Measurements from ENCODE around the gene IL3RA. TPM values are rescaled to one million over a fixed set of nuclear protein-coding genes. Genes with fewer than 3 reads are reported as not detected.

Gene IL3RA
- total RNA-seq, 1 experiment from 2014 or later, result 0.26 TPM

DNA sequence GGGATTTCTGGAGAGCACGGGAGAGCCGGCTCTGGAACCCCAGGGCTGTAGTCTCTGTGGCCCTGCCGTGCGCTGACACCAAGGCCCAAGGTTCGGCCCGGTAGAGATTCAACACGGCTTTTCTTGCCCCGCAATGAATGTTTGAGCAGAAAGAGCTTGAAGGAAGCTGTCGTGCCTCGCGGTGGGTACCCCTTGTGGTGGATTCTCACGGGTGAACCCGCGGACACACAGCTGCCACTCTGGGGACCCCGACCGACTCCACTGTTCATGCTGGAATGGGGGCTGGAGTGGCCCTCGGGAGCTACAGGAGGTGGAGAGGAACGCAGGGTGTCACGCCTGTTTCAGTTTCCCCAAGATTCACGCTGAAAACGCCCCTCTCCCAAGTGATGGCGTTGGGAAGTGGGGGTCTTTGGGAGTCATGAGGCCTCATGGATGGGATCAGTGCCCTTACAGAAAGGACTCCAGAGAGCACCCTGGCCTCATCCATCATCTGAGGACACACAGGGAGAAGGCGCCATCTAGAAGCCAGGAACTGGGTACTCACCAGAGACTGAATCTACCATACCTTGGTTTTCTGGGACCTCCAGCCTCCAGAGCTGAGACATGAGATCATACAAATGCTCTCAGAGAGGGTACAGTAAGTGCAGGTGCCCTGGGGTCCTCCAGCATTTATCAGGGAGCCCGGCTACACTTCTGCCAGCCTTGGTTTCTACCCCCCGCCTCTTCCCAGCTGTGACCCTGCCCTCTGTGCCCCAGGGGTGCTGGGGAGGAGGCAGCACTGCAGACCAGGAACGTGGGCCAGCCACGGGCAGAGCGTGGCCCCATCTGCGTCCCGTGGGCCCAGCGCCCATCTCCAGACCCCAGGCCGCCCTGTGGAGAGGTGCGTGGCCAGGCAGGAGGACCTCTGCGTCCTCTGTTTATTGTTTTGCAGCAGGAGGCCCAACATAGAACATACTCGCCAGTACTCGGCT lies 49.0 kb downstream of the IL3RA start:
- peaks cover 64% of the 10 kb centered on the region for H3K36me3 Mint-ChIP-seq
- DNase-seq (ENCODE audit: low spot score) (peak; percentile 9), ATAC-seq (no peak)
- TF ChIP-seq, protein P1, sequence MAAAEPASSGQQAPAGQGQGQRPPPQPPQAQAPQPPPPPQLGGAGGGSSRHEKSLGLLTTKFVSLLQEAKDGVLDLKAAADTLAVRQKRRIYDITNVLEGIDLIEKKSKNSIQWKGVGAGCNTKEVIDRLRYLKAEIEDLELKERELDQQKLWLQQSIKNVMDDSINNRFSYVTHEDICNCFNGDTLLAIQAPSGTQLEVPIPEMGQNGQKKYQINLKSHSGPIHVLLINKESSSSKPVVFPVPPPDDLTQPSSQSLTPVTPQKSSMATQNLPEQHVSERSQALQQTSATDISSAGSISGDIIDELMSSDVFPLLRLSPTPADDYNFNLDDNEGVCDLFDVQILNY (CRISPR knock-in tag; IDR thresholded peaks at IDR 0.05), result no peak
- TF ChIP-seq, protein P2, sequence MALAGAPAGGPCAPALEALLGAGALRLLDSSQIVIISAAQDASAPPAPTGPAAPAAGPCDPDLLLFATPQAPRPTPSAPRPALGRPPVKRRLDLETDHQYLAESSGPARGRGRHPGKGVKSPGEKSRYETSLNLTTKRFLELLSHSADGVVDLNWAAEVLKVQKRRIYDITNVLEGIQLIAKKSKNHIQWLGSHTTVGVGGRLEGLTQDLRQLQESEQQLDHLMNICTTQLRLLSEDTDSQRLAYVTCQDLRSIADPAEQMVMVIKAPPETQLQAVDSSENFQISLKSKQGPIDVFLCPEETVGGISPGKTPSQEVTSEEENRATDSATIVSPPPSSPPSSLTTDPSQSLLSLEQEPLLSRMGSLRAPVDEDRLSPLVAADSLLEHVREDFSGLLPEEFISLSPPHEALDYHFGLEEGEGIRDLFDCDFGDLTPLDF (CRISPR knock-in tag; IDR thresholded peaks at IDR 0.05), result no peak
- TF ChIP-seq USF2 (CRISPR knock-in tag; IDR thresholded peaks at IDR 0.05) (no peak), SMAD4 (CRISPR knock-in tag; IDR thresholded peaks at IDR 0.05) (no peak)
- POLR2A ChIA-PET, result no interaction called here
- H3K4me3 Mint-ChIP-seq, result no peak overlapping the region
- H3K9me3 Mint-ChIP-seq, result no peaks in the 10 kb centered on the region
- peaks cover 27% of the 10 kb centered on the region for H3K4me1 Mint-ChIP-seq
- CTCF ChIA-PET, result no interaction called here
- no peaks in the 10 kb centered on the region for H3K27me3 Mint-ChIP-seq (ENCODE audit: low read depth)
- no peak overlapping the region for H3K27ac Mint-ChIP-seq

- Mint-ChIP-seq H3K4me3 (no peak overlapping the region; the same call in 1 of the 2 replicates), H3K4me1 (peaks cover 34% of the 10 kb centered on the region), H3K9me3 (no peaks in the 10 kb centered on the region), H3K27ac (no peak overlapping the region), H3K27me3 (ENCODE audit: low read depth) (no peaks in the 10 kb centered on the region), H3K36me3 (peaks cover 73% of the 10 kb centered on the region)
- DNase-seq (ENCODE audit: low spot score) (peak; percentile 9), ATAC-seq (no peak)
- CTCF ChIA-PET, result no interaction called here
- POLR2A ChIA-PET, result no interaction called here
- TF ChIP-seq CREM (CRISPR knock-in tag; IDR thresholded peaks at IDR 0.05) (no peak), IRF2 (CRISPR knock-in tag; IDR thresholded peaks at IDR 0.05; ENCODE audit: borderline replicate concordance, low read depth) (no peak), TP53 (CRISPR knock-in tag; IDR thresholded peaks at IDR 0.05) (no peak), ZNF138 (CRISPR knock-in tag; conservative IDR thresholded peaks at IDR 0.05) (no peak)
- TF ChIP-seq, protein P3, sequence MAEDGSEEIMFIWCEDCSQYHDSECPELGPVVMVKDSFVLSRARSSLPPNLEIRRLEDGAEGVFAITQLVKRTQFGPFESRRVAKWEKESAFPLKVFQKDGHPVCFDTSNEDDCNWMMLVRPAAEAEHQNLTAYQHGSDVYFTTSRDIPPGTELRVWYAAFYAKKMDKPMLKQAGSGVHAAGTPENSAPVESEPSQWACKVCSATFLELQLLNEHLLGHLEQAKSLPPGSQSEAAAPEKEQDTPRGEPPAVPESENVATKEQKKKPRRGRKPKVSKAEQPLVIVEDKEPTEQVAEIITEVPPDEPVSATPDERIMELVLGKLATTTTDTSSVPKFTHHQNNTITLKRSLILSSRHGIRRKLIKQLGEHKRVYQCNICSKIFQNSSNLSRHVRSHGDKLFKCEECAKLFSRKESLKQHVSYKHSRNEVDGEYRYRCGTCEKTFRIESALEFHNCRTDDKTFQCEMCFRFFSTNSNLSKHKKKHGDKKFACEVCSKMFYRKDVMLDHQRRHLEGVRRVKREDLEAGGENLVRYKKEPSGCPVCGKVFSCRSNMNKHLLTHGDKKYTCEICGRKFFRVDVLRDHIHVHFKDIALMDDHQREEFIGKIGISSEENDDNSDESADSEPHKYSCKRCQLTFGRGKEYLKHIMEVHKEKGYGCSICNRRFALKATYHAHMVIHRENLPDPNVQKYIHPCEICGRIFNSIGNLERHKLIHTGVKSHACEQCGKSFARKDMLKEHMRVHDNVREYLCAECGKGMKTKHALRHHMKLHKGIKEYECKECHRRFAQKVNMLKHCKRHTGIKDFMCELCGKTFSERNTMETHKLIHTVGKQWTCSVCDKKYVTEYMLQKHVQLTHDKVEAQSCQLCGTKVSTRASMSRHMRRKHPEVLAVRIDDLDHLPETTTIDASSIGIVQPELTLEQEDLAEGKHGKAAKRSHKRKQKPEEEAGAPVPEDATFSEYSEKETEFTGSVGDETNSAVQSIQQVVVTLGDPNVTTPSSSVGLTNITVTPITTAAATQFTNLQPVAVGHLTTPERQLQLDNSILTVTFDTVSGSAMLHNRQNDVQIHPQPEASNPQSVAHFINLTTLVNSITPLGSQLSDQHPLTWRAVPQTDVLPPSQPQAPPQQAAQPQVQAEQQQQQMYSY (CRISPR knock-in tag; IDR thresholded peaks at IDR 0.05), result no peak
- TF ChIP-seq, protein P4, sequence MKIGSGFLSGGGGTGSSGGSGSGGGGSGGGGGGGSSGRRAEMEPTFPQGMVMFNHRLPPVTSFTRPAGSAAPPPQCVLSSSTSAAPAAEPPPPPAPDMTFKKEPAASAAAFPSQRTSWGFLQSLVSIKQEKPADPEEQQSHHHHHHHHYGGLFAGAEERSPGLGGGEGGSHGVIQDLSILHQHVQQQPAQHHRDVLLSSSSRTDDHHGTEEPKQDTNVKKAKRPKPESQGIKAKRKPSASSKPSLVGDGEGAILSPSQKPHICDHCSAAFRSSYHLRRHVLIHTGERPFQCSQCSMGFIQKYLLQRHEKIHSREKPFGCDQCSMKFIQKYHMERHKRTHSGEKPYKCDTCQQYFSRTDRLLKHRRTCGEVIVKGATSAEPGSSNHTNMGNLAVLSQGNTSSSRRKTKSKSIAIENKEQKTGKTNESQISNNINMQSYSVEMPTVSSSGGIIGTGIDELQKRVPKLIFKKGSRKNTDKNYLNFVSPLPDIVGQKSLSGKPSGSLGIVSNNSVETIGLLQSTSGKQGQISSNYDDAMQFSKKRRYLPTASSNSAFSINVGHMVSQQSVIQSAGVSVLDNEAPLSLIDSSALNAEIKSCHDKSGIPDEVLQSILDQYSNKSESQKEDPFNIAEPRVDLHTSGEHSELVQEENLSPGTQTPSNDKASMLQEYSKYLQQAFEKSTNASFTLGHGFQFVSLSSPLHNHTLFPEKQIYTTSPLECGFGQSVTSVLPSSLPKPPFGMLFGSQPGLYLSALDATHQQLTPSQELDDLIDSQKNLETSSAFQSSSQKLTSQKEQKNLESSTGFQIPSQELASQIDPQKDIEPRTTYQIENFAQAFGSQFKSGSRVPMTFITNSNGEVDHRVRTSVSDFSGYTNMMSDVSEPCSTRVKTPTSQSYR (CRISPR knock-in tag; IDR thresholded peaks at IDR 0.05), result no peak
- TF ChIP-seq, protein P5, sequence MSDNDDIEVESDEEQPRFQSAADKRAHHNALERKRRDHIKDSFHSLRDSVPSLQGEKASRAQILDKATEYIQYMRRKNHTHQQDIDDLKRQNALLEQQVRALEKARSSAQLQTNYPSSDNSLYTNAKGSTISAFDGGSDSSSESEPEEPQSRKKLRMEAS (CRISPR knock-in tag; IDR thresholded peaks at IDR 0.05), result no peak
- TF ChIP-seq, protein P6, sequence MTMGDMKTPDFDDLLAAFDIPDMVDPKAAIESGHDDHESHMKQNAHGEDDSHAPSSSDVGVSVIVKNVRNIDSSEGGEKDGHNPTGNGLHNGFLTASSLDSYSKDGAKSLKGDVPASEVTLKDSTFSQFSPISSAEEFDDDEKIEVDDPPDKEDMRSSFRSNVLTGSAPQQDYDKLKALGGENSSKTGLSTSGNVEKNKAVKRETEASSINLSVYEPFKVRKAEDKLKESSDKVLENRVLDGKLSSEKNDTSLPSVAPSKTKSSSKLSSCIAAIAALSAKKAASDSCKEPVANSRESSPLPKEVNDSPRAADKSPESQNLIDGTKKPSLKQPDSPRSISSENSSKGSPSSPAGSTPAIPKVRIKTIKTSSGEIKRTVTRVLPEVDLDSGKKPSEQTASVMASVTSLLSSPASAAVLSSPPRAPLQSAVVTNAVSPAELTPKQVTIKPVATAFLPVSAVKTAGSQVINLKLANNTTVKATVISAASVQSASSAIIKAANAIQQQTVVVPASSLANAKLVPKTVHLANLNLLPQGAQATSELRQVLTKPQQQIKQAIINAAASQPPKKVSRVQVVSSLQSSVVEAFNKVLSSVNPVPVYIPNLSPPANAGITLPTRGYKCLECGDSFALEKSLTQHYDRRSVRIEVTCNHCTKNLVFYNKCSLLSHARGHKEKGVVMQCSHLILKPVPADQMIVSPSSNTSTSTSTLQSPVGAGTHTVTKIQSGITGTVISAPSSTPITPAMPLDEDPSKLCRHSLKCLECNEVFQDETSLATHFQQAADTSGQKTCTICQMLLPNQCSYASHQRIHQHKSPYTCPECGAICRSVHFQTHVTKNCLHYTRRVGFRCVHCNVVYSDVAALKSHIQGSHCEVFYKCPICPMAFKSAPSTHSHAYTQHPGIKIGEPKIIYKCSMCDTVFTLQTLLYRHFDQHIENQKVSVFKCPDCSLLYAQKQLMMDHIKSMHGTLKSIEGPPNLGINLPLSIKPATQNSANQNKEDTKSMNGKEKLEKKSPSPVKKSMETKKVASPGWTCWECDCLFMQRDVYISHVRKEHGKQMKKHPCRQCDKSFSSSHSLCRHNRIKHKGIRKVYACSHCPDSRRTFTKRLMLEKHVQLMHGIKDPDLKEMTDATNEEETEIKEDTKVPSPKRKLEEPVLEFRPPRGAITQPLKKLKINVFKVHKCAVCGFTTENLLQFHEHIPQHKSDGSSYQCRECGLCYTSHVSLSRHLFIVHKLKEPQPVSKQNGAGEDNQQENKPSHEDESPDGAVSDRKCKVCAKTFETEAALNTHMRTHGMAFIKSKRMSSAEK (CRISPR knock-in tag; IDR thresholded peaks at IDR 0.05; ENCODE audit: borderline replicate concordance), result no peak
- TF ChIP-seq, protein P7, sequence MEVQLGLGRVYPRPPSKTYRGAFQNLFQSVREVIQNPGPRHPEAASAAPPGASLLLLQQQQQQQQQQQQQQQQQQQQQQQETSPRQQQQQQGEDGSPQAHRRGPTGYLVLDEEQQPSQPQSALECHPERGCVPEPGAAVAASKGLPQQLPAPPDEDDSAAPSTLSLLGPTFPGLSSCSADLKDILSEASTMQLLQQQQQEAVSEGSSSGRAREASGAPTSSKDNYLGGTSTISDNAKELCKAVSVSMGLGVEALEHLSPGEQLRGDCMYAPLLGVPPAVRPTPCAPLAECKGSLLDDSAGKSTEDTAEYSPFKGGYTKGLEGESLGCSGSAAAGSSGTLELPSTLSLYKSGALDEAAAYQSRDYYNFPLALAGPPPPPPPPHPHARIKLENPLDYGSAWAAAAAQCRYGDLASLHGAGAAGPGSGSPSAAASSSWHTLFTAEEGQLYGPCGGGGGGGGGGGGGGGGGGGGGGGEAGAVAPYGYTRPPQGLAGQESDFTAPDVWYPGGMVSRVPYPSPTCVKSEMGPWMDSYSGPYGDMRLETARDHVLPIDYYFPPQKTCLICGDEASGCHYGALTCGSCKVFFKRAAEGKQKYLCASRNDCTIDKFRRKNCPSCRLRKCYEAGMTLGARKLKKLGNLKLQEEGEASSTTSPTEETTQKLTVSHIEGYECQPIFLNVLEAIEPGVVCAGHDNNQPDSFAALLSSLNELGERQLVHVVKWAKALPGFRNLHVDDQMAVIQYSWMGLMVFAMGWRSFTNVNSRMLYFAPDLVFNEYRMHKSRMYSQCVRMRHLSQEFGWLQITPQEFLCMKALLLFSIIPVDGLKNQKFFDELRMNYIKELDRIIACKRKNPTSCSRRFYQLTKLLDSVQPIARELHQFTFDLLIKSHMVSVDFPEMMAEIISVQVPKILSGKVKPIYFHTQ (CRISPR knock-in tag; IDR thresholded peaks at IDR 0.05), result no peak
These were observed 49.9 kb downstream of the IL3RA start for GRCh38 chrX:1386338-1387127.
